T-helper 2 cell treated with Interferon-gamma antibody and Interleukin-4, amounts not matched to agents 100 ng/mL and 5 ng/mL, for 36 hours (primary cell): ENCODE measurements around the gene ITPRID1. TPM values are rescaled to one million over a fixed set of nuclear protein-coding genes. Genes with fewer than 3 reads are reported as not detected.
"Not testable (repeated sequence)": the region's sequence is repeated elsewhere in the genome, so short reads cannot be mapped to it uniquely, and the experiment has no call there.

Source experiments
- intact Hi-C: fragments of 100-400 bp; cut with micrococcal nuclease; formaldehyde crosslinking; loops from one replicate; pipeline ENCODE4 v1.15.1; 2023
- total RNA-seq: library from RNA; stranded (reverse); gene quantifications from 2 replicates; pipeline ENCODE4 v1.2.3, GENCODE V29; 2022

The ITPRID1 gene
- total RNA-seq, 1 donor from 2014 or later = not detected

DNA sequence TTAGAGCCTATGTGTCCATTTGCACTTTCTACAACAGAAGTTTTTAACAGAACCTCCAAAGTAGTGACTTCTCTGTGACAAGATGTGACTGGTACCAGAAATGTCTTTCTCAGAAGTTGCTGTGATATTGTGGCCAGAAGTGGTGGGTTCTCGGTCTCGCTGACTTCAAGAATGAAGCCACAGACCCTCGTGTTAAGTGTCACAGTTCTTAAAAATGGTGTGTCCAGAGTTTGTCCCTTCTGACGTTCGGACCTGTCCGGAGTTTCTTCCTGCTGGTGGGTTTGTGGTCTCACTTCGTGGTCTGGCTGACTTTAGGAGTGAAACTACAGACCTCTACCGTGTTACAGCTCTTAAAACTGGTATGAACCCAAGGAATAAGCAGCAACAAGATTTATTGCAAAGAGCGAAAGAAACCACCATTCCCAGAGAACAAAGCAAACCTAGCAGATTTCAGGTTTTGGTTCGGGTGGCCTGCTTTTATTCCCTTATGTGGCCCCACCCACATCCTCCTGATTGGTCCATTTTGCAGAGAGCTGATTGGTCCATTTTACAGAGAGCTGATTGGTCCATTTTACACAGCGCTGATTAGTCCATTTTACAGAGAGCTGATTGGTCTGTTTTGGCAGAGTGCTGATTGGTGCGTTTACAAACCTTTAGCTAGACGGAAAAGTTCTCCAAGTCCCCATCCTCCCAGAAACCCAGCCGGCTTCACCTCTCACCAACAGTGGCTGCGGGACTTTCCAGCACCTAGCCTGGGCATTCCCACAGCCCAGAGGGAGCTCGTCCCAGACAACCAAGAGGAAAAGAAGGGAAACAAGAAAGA, 3.0 kb downstream of the ITPRID1 start:
- intact Hi-C loops = no loop called here

DNA sequence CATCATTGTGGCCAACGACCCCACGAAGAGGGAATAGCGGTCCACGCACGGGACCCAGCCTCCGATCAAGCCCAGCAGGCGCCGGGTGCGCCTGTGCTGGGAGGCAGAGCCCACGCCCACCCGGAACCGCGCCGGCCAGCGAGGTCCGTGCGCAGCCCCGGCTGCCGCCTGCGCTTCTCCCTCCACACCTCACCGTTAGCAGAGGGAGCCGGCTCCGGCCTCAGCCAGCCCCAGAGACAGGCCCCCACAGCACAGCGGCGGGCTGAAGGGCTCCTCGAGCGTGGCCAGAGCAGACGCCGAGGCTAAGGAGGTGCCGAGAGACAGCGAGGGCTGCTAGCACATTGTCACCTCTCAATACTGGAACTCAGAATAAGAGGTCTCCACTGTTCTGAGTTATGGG, 3.6 kb downstream of the ITPRID1 start:
- intact Hi-C loops = no loop called here

DNA sequence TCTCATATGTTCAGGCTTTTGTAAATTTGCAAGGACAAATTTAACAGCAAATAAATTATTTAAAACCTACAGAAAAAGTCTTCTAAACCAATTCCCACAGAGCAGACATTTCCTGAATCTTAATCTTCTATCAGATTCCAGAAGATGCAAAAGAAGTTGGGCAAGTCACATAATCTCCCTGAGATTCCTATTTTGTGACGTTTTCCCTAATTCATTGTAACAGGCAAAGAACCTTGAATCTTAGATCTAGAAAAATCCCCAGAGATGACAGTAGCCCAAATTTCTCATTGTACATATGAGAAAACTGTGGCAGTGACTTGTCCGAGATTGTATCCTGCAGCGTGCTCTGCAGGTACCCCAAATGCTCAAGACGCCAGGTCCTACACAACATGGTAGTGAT, 4.9 kb downstream of the ITPRID1 start:
- intact Hi-C loops = no loop called here

DNA sequence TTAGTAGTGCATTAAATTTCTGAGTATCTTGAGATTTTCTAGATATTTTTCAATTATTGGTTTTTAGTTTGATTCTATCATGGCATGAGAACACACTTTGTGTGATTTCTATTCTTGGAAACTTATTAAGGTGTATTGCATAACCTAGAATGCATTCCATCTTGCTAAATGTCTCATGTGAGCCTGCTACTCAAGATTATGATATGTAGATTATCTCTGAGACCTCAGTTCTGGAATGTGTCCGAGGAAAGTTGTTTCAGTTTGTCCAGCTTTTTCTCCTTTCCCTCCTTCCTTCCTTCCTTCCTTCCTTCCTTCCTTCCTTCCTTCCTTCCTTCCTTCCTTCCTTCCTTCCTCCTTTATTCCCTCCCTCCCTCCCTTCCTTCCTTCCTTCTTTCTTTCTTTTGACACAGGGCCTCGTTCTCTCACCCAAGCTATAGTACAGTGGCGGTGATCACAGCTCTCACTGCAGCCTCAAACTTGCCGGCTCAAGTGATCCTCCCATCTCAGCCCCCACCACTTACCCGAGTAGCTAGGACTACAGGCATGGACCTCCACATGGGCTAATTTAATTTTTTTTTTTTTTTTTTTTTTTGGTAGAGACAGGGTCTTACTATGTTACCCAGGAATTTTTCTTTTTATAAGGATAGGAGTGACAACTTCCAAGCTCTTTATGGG, 7.6 kb downstream of the ITPRID1 start:
- intact Hi-C loops = no loop called here

DNA sequence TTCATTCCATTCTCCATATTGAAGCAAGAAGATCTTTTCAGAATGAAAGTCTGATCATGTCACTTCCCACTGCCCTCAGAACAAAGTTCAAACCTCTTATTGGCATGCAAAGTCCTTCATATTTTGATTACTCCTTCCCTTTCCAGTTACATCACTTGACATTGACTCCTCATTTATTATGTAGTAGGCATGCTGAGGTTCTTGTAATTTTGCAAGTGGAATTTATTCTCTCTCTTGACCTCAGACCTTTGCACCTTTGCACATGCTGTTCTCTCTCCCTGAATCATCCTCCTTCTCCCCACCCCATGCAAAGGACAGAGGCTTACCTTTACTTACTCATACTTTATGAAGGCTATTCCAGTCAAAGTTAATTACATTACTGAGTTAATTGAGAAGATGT, 13.0 kb downstream of the ITPRID1 start:
- intact Hi-C loops = no loop called here

DNA sequence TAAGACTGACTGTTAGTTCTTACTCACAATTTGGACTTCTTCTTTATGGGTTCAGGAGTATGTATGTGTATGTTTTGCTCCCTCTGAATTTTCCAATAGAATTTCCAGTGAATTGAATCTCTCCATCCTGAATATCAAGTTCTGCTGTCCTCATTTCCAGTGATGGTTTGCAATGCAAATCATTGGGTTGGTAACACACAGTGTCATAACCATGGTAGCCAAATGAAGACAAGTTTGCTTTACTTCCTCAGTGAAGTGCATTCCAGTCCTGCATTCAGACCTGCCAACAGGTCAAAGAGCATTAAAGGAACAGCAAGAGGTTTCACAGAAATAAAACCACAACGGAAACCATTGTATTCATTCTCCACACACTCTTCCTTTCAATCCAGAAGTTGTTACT, 15.2 kb downstream of the ITPRID1 start:
- intact Hi-C loops = no loop called here

DNA sequence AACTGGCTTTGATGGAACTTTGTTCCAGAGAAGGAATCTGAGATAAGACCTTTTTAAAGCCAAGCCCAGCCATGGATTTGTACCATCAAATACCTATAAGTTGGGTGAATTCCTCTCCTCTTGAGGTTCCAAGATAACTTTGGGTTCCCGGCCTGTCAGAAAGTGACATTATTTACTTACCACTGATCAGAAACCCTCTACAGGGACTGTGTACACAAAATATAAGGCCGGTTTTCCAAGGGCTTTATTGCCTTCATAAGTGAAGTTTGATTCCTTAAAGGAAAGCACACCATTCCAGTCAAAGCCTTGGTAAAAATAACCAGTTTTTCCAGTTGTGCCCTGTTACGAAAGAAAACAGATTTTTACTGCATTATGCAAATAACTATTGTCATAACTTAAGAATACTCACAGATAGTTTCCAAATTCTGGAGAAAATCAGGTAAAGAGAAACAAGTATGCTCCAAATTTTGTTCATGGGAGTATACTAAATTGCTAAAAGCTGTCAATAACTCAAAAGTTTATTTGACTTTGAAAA, 26.8 kb downstream of the ITPRID1 start:
- intact Hi-C loops = not testable (repeated sequence)

DNA sequence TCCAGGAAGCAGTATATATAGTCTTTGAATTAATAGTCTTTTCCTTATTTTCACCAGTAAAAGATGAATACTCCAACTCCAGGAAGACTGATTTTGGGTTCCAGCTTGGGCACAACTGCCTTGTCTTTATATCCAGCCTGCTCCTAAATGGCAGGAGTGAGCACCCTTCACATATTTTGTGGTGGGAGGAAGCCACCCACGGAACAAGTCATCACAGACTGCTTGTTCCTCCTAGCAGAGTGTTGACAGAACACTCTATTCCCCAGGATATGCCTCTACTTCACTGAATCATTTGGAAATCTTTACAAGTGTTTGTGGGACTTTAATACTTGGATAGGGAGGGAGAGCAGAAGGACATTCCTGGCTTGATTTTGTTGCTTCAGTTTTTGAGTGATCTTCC, 31.7 kb downstream of the ITPRID1 start:
- intact Hi-C loops = no loop called here

DNA sequence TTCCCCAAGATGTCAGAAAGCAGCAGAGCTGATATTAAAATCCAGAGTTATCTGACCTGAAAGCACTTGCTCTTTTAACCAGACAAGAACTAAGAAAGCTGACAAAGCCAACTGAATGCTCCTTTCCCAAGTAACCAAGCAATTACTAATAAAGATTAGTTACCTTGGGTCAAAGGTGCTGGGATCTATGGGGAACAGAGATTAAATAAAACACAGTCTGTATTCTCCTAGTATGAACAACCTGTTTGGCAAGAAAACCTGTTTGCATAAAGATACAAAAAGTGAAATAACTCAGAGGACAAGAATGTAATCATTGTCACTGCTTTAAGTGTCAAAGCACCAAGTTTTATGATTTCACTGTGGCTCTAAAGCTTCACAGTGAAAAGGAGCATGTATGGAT, 35.7 kb downstream of the ITPRID1 start:
- intact Hi-C loops = no loop called here

DNA sequence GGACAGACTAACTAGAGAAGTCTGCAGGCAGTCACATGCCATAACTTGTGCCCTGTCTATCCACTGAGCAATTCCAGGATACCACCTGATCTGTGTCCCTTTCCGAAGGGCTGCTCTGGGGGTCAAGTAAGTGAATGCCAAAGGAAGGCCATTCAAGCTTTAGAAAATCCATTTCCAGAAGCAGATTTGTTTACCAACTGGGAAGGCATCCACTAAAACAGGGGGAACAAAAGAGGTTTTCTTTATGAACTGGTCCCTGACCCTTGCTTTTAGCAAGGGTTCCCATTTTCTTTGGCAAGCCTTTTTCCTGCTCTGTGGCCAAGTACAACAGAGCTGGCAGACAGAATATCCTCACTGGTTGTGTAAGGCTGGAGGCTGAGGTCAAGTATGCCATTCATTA, 36.5 kb downstream of the ITPRID1 start:
- intact Hi-C loops = no loop called here

DNA sequence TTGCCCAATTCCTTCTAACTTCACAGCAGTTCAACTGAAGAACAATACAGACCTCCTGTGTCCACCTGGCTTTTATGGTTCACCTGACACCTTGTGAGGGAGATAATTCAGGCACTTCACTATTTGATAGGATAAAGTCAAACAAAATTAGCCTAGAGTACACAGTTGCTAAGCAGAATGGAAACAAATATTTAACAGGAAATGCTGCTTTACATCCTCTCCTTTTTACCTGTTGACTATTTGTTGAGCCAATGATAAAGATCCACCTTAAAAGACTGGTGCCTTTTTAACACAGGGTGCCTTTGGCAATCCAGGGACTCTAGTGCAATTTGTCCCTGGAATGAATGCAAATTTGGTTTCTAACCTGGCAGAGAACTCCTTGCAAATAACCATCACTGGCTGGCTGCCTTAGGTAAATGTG, 39.8 kb downstream of the ITPRID1 start:
- intact Hi-C loops = no loop called here

DNA sequence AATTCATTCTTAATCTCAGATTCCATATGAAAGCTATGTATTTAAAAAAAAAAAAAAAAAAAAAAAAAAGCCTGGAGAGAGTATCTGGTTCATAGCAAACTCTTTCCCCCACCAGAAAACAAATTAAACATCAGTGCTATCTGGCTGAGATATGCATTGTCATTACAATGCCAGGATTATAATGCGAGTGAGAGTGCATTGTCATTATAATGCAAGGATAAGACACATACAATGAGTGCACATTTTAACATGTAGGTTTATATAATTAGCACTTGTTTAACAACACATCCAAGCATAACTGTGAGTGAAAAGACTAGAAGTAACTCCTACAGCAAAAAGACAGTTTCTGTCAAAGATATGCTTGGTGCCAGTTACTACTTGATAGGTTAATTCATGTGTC, 48.1 kb downstream of the ITPRID1 start:
- intact Hi-C loops = no loop called here

DNA sequence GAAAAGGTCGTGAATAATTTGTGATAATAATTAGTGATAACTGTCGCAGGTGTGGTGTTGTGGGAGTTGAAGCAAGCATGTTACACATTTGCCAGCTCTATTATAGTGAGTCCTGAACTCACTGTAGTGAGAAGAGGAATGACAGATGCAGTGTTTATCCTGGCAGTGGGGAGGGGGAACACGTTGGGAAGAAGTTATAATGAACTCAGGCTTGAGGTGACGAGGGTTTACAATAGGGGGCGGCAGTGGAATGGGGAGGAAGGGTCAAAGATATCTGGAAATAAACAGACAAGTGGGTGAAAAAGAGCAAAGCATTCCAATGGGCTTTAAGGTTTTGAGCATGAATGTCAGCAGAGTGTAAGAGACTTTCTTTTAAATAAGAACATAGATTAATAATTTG, 49.6 kb downstream of the ITPRID1 start:
- intact Hi-C loops = no loop called here

DNA sequence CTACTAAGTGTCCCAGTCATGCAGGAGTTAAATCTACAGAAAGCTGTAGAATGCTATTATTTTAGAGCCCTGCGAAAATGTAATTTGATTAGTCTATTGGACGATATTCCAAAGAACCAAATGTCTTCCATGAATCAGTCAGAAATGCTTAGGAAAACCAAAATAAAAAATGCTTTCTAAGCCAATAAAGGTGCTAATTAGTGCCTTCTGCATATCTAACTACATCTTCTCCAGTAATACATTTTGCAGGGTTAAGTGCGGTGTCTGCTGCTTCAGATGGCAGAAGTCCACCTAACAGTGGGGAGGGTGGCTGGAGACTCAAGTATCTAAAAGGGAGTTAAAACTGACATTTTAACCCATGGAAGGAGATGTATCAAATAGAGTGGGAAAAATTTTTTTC, 50.1 kb downstream of the ITPRID1 start:
- intact Hi-C loops = no loop called here

DNA sequence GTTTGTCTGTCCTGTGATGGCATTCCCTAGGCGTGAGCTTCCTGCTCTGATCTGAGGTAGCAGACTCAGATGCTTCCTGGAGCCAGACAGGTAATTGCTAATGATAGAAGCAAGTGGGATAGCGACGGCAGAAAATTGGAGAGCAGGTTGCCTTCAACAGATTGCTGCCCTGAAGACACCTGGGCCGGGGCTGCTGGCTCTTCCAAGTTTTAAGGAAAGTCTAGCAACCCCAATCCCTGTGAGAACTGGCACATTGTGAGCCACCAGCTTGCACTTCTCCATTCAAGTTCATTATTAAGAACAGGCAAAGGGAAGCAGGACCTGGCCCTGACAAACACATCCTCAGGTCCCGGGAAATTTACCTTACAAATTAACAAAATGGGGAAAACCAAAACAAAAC, 50.8 kb downstream of the ITPRID1 start:
- intact Hi-C loops = no loop called here

DNA sequence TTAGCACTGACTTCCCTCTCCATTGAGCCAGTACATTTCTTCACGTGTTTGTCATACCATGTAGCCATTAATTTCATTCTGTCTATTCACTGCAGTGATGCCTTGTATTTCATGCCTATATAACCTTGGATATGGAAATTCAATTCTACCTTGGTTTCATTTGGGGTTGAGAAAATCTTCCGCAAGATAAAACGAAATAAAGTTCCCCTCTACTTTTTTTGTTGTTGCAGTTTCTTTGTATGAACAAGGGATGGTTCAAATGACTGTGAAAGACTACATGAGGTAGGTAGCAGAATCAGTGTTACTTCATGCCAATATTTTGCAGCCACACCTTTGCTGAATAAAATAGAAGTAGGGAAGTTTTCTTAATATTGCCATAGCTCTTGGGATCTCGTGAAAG, 55.6 kb downstream of the ITPRID1 start:
- intact Hi-C loops = no loop called here

DNA sequence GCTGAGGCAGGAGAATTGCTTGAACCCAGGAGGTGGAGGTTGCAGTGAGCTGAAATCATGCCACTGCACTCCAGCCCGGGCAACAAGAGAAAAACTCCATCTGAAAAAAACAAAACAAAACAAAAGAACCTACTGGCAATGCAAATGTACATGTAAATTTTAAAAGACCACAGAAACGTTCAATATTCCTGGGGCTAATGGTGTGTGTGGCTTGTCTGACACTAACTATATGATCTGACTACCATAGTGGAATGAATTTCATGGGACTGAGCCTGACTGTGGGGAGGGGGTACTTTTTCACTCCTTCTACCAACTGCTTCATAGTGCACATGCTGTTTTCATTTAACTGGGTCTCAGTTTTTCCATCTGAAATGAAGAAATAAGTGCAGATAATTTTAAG, 69.6 kb downstream of the ITPRID1 start:
- intact Hi-C loops = no loop called here

DNA sequence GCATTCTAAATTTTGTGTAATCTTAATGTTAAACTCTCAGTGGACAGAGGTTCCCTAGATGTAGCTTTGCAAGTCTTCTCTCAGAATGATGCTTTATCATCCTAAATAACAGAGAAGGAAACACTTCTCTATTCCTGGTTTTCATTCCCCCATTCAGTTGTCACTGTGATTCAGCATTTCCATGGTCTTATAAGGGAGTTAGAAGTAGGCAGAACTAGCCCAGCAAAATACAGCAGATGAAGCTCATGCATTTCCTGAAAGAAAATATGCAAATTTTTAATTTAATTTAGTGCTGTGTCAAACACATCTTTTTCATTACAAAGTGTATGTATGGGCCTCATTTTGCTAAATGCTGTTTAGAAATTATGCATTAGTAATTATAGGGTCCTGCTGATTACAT, 70.1 kb downstream of the ITPRID1 start:
- intact Hi-C loops = no loop called here

DNA sequence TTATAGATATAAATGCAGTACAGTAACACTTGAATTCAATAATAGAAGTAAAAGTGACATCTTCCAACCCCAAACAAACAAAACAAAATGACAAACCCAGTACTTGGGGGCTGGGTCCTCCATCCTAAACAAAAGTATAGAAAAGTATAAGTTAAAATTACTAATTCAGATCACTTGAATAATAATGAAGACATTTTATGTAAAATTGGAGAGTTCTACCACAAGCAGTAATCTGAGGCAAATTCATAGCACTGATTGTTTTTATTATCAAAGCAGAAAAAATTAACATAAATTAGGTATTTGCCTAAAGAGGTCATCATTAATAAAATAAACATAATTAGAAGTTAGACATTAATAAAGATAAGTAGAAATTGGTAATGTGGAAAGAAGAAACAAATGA, 81.5 kb downstream of the ITPRID1 start:
- intact Hi-C loops = no loop called here

DNA sequence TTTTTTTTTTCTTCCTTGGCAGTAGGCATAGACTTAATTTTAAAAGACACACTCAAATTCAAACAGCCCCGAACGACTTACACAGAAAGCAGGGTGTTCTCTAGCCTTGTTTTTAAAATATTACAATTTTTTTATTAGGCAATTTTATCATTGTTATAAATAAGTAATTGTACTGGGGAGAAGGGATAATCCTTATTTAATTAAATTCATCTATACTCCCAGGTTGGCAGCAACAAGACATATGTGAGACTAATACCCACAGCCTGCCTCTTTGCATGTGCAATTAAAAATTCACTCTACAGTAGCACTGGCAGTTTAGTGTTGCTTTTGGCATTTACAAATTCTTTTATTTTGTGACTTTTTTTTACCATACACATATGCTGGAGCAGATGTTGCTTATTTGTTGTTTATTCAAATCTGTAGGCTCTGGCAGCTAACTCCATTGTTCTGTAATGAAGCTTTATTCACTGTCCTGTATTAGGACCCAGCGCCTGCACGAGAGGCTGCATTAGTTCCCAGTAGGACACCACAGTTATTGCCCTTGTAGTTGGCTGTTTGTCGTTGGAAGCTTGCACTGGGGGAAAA, 88.2 kb downstream of the ITPRID1 start:
- intact Hi-C loops = no loop called here

DNA sequence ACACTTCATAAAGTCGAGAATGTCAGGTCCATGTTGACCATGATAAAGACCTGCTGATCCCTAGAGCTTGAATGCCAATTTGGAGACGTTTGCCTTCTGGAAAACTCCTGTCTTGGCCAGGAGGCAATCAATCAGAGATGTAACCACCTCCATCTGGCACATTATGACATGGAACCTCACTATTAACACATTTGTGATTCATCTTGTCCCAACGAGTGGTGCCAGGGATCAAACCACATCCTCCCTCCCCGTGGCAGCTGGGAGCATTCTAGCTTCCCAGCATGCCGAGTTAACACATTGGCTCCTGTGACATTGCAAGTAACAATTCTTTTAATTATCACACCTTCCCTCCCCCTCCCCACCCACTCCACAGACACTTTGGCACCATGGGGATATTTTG, 89.2 kb downstream of the ITPRID1 start:
- intact Hi-C loops = no loop called here

DNA sequence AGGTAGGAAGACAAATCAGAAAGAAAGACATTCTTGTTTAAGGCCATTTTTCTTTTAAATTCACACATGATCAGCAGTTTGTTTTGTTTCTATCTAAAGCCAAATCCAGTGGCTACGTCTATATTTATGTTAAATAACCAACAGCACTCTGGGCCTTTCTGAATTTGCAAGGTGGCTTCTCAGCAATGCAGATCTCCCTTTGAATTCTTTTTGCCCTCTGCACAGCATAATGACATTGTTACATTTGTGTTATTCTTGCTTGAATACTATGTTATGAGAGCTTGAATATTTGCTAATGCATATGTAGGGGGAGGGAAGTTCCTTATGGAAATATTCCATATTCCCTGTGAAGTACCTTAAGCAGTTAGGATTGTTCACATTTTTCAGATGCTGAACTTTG, 99.7 kb downstream of the ITPRID1 start:
- intact Hi-C loops = no loop called here
